GM08714 (cell line): ENCODE results near the gene SPOCK3.
"Not testable (repeated sequence)": the region's sequence is repeated elsewhere in the genome, so short reads cannot be mapped to it uniquely, and the experiment has no call there.

Source experiments
- H3K4me3 ChIP-seq: fragments of 200-500 bp; sonication (Bioruptor generic); 2 replicates; pipeline ENCODE4 v1.5.1; 2014; ENCODE audit warnings: mild to moderate bottlenecking, low read length, inconsistent platforms
- ZNF274 ChIP-seq: IDR thresholded peaks from 2 replicates; pipeline ENCODE4 v1.6.1; 2012; ENCODE audit warnings: mild to moderate bottlenecking, low read depth, low read length

Gene SPOCK3

DNA sequence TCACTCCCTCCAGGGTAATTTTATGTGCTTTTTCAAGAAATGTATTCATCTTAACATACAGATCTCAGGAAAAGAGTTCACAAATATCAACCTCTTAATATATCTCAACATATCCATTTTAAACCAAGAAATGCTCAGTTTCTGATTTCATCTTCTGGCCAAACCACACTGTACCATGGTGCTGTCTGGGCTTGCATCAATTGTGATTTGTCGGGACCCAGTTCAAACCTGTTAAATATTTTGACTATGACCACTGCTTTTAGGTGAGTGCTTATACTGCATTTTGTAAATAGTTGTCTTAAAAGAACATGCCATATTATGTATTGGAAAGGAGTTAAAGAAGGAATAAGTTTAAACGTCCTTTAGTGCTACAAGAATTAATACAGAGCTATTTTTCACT, 352.1 kb downstream of the SPOCK3 start:
- no peak overlapping the region for H3K4me3 ChIP-seq
- no peak for TF ChIP-seq ZNF274

DNA sequence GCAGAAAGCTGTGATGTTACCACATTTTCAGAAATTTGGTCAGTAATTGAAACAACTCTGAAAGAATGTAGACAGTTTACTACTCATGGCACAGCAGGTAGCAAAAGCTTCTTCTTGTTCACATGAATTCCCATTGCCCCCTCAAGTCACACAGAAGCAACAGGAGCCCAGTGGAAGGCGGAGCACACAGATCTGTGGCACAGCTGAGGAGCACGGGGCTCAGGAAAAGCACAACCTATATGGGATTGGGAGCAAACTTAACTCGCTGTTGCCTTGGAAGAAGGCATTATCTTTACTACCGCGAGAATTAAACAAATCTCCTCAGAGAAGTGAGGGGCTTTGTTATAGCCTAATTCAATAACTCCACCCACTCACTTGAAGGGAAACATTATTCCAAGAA, 358.5 kb downstream of the SPOCK3 start:
- no peak for TF ChIP-seq ZNF274
- H3K4me3 ChIP-seq: no peak overlapping the region

DNA sequence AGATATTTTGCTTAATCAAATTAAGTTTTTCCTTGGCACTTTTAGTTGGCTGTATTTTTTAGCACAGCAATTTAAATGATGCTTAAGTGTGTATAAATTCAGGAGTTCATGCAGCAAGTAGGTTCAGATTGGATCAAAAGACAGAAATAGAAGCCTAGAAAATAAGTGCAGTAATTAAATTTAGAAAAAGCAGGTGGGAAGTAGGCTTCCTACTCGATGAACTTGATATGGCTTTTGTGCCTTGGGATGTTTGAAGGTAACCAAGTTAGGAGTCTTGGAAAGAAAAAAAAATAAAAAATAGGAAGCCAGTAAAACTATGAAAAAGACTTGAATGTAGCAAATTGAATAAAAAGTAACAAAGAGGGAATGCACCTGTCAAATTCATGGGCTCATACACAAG, 372.3 kb downstream of the SPOCK3 start:
- TF ChIP-seq ZNF274: no peak
- no peak overlapping the region for H3K4me3 ChIP-seq

DNA sequence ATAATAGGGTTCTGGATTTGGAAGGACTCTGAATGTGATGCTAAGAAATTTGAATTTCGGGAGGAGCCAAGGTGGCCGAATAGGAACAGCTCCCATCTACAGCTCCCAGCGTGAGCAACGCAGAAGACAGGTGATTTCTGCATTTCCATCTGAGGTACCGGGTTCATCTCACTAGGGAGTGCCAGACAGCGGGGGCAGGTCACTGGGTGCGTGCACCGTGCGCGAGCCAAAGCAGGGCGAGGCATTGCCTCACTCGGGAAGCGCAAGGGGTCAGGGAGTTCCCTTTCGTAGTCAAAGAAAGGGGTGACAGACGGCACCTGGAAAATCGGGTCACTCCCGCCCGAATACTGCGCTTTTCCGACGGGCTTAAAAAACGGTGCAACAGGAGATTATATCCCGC, 383.9 kb downstream of the SPOCK3 start:
- not testable (repeated sequence) for H3K4me3 ChIP-seq

DNA sequence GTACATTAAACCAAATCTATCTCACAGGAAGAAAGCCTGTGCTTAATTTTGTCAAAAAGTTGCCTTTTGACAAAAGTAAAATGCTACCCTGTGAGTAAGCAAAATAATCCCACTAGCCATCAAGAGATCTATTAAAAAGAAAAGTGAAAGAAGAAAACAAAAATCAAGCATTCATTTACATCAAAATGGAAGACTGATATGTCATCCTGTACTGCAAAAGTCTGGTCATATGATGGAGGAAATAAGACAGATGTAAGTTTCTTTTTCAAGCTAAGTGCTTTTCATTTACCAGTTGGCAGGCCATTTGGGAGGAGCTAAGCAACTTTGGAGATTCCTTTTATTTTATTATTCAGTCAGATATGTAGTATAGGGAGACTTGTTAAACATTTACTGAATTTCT, 387.4 kb downstream of the SPOCK3 start:
- no peak for TF ChIP-seq ZNF274
- no peak overlapping the region for H3K4me3 ChIP-seq

DNA sequence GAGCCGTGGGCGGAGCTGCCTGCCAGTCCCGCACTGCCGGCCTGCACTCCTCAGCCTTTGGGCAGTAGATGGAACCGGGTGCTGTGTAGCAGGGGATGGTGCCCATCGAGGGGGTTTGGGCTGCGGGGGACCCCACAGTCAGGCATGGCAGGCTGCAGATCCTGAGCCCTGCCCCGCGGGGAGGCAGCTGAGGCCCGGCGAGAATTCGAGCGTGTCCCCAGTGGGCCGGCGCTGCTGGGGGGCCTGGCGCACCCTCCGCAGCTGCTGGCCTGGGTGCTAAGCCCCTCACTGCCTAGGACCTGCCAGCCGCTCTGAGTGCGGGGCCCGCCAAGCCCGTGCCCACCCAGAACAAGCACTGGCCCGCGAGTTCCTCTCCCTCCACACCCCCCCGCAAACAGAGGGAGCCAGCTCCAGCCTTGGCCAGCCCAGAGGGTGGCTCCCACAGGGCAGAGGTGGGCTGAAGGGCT, 391.5 kb downstream of the SPOCK3 start:
- no peak for TF ChIP-seq ZNF274
- no peak overlapping the region for H3K4me3 ChIP-seq

DNA sequence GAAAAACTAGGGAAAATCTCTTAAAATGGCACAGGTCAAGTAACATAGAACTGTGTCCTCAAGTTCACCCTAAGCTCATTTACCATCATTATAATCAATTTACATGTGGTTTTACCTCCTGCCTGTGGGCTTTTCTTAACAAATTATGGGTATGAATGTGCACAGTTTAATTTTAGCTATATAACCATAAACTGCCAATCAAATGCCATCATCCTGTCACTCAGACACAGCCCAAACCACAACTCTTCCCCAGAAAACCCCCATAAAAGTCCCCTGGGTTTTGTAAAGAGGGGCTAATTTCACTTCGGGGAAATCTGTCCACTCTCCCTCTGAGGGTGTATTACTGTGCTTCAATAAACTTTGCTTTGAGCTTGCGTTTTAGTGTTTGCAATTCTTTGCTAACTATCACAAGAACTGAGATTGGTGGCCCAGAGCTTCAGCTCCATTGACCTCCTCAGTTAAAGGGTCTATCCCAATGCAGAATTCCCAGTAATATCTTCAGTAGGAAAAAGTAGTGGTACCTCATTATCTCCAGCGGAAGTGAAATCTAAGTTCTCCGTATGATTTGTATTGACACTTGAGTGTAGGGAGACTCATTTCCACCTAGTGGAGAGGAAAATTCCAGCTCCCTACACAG, 394.6 kb downstream of the SPOCK3 start:
- H3K4me3 ChIP-seq: no peak overlapping the region
- no peak for TF ChIP-seq ZNF274

DNA sequence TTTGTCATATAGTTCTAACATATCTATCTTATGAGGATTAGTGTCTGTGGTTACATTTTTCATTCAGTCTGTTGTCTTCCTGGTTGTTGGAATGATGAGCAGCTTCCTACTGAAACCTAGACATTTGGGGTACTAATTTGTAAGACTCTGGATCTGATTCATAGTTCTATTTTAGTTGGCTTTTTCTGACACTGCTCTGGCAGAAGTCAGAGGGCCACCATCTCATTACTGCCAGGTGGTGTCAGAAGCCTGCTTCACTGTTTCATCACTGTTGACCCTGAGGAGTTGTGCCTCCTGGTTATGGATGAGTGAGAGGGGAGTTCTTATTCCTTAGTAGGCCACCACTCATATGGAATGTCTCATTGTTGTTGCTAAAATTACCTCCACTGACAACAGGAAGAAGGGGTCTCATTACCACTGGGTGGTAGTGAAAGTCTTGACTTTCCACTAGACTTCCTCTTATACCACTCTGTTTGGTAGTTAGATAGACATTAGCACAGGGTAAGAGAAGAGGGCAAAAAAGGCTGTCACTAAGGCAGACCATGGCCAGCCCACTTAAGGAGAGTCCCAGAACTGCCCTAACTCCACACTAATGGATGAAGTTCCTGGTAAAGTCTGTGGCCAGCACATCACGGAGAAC, 395.2 kb downstream of the SPOCK3 start:
- H3K4me3 ChIP-seq: no peak overlapping the region; the same call in 1 of the 2 replicates

DNA sequence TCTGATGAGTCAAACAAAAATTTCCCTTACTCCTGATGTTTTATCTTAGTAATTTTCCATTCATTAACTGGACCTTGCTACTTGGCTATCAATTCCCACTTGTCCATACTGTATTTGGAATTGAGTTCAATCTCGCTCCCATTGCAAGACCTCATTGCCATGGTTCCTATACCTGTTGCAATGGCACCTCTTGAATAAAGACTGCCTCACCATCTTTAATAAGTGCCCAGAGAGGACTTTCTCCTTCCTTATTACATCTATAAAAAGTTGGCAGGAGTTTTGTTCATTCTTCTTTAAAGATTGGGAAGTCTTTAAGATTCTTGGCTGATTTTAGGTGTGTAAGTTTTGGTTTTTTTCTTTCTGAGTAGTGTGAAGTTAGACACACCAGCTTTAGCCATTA, 397.4 kb downstream of the SPOCK3 start:
- TF ChIP-seq ZNF274: no peak

More for the DNA sequence above, 395.2 kb downstream of the SPOCK3 start:
- no peak for TF ChIP-seq ZNF274

DNA sequence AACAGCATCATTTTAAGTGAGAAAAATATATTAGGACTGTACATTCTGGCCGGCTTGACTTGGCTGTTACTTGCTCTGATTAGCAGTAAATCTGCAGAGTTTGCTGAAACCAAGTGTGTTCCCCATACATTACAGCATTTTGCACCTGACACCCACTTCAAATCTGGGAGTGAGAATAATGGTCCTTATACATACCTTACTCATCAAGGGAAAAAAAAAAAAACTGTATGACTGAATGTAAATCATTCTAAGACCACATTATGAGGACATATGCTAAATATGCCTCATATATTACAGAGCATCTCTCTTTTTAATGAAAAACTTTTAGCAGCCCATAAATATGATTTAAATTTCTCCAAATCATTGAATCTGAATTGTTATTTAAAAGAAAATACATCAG, 406.7 kb downstream of the SPOCK3 start:
- no peak for TF ChIP-seq ZNF274
- H3K4me3 ChIP-seq: no peak overlapping the region

More for the DNA sequence above, 397.4 kb downstream of the SPOCK3 start:
- H3K4me3 ChIP-seq: no peak overlapping the region

DNA sequence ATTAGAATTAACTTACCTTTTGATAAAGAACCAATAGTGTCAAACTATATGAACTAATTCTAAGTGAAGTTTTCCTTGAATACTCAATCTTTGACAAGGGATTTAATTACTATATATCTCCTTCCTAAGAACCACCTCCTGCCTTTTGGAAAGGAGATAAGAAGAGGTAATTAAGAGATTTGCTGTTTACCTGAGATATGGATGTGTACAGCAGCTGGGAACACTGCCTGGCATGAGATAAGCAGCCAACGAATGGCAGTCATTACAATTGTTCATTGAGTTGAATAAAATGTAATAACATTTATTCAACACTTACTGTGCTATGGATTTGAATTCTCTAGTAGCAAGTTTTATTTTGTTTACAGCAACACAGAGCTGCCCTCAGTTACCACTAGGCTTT, 407.1 kb downstream of the SPOCK3 start:
- no peak overlapping the region for H3K4me3 ChIP-seq
- no peak for TF ChIP-seq ZNF274

DNA sequence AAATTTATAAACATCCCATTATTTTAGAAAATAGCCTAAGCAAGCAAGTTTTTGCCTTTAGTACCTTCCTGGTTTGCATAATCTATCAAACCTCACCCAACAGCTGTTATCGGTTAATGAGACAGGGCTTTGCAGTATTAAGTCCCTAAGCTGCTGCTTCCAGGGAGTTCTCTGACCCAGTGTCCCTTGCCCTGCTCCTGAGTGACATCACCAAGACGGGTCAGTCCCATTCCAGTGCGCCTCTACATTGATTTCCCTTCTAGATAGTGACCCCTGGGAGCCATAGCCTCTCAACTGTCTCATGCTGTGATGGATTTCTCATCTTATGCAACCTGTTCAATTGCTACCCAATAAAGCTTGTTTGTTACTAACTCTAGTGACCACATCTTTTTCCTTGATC, 410.4 kb downstream of the SPOCK3 start:
- H3K4me3 ChIP-seq: no peak overlapping the region
- no peak for TF ChIP-seq ZNF274

DNA sequence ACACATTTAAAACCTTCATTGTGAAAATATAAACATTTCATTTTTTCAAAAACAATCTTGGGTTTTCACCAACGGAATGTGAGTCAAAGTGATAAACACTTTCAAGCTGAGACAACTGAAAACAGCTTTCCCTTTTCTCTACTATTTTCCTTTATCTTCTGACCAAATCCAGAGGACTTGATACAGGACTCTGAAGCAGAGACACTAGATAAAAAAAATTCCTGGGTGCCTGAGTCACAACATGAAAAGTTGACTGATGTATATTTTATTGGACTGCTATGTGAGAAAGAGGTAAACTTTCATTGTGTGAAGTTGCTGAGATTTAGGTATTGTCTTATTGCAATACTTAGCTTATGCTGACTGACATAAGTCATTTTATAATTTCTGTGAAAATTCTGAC, 411.2 kb downstream of the SPOCK3 start:
- no peak for TF ChIP-seq ZNF274

DNA sequence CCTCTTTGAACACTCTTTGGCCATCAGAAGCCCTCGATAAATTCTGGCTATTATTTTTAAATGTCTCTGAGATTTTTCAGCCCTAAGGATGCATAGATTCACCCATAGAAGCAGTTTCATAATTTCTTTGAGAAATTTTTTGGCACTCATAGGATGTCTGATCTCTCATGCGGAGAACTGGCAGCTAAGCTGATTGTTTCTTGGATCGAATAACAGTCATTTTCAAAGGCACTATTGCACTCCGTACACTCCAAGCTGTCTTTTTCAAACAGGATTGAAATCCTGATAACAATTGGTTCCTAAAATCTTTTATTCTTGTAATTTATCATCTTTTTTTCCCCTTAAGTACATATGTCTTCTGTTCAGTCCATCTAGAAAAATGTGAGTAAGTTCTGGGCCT, 411.9 kb downstream of the SPOCK3 start:
- H3K4me3 ChIP-seq: no peak overlapping the region
- TF ChIP-seq ZNF274: no peak

More for the DNA sequence above, 411.2 kb downstream of the SPOCK3 start:
- H3K4me3 ChIP-seq: no peak overlapping the region

DNA sequence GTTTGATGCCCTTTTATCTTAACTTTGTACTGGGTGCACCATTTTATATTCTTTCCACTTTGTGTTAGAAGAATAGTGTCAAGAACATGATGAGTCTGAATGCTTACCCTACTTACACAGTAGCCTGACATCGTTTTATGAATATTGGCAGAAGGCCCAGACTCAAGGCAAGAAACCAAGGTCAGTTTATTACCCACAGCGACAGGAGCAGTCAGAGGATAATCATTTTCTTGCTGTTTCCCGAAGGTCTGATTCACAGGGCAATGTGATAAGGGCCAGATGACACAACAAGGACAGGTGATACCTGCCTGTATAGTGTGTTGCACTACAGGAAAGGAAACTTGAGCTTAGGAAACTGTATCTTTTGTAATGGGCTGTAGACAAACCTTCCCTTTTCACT, 417.4 kb downstream of the SPOCK3 start:
- TF ChIP-seq ZNF274: no peak
- H3K4me3 ChIP-seq: no peak overlapping the region

DNA sequence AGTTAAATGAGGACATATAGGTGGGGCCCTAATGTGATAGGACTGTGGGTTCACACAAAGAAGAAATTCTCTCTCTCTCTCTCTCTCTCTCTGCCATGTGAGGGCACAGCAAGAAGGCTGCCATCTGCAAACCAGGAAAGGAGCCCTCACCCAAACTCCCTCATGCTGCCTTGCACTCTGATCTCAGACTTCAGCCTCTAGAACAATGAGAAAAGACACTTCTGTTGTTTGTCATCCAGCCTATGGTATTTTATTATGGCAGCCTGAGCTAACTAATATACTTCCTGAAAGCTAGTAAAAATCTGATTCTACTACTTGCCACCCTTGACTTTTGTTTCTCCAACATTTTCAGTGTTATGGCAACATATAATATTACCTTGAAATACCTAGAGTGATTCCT, 425.9 kb downstream of the SPOCK3 start:
- TF ChIP-seq ZNF274: no peak
- H3K4me3 ChIP-seq: no peak overlapping the region
